ENCODE data around the gene FAM107B.
A peak's percentile ranks its signal among the peaks of the same experiment; 100 is the strongest.
"Not testable (repeated sequence)": the region's sequence is repeated elsewhere in the genome, so short reads cannot be mapped to it uniquely, and the experiment has no call there.

FAM107B gene

GRCh38 chr10:14664345-14664744, 110.4 kb downstream of the FAM107B start:
- no peak for DNase-seq (ENCODE audit: low spot score)

GRCh38 chr10:14661818-14662217, 112.9 kb downstream of the FAM107B start:
- no peak for DNase-seq (ENCODE audit: low spot score)

GRCh38 chr10:14660831-14661230, 113.9 kb downstream of the FAM107B start:
- no peak for DNase-seq (ENCODE audit: low spot score)

DNA sequence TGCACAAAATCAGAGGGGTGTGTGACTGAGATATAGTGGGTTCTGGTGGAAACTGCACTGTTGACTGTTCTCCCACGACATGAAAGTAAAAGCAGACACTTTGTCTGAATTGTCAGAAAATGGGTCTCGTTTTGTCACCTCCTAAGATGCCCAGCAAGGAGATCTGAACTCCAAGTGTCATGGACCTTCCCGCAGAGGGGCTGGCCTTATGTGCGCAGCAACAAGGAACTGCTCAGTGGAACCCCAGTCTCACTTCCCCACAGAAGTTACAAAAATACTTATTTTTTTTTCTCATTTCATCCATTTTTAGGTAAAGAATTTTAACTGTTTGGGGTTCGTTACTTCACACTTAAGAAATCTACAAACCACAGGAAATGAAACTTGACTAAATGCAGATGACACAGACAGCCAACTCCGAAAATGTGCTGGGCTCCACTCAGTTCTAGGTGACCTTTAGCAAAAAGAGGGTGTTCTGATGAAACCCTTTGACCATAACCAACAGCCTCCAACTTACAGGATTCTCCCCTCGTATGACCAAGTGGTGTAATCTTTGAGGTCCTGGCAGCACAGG, 115.0 kb downstream of the FAM107B start:
- no peak for DNase-seq (ENCODE audit: low spot score)

DNA sequence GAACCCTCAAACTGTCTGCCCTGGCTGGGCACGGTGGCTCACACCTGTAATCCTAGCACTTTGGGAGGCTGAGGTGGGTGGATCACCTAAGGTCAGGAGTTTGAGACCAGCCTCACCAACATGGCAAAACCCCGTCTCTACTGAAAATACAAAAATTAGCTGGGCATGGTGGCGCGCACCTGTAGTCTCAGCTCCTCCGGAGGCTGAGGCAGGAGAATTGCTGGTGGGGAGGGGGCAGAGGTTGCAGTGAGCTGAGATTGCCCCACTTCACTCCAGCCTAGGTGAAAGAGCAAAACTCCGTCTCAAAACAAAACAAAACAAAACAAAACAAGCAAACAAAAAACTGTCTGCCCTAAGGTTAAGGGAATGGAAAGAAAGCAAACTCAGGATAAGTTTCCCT, 115.6 kb downstream of the FAM107B start:
- not testable (repeated sequence) for DNase-seq (ENCODE audit: low spot score)

DNA sequence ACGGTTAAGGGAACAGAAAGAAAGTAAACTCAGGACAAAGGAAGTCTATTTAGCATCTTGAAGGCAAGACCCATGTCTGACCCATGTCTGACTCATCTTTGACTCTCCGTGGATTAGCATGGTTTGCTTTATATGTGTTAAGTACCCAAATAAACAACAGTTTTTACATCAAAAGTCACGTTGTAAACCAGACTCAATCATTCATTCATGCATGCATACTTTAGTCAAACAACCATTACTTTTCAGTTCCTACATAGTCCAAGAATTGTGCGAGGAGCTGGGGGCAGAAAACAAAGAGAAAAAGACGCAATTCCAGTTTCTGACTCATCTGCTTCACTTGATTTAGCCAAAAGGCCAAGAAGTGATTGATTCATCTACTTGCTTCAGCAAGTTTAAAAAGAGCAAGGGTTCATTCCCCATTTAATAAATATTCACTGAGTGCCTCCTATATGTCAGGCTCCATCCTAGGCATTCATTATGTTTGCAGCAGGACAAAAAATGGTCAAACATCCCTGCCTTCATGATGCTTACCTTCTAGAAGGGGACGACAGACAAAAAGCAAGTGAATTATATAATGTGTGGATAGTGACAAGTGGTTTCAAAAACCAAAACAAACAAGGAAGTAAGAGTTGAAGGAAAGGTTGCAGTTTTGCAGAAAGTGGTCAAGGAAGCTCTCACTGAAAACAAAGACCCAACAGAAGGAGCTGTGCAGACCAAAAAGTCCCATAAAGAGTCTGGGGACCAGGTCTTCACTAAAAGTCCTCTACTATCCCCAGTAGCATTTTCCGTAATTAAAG, 116.2 kb downstream of the FAM107B start:
- peak; percentile 40 for DNase-seq (ENCODE audit: low spot score)

- DNase-seq (ENCODE audit: low spot score), result no peak
Measured at GRCh38 chr10:14656052-14656730, 118.5 kb downstream of the FAM107B start.

GRCh38 chr10:14654821-14655382, 119.8 kb downstream of the FAM107B start:
- no peak for DNase-seq (ENCODE audit: low spot score)

- peak; percentile 77 for DNase-seq (ENCODE audit: low spot score)
Measured at GRCh38 chr10:14653271-14654161, 121.2 kb downstream of the FAM107B start.

- no peak for DNase-seq (ENCODE audit: low spot score)
Measured at GRCh38 chr10:14652816-14653215, 121.9 kb downstream of the FAM107B start.

DNA sequence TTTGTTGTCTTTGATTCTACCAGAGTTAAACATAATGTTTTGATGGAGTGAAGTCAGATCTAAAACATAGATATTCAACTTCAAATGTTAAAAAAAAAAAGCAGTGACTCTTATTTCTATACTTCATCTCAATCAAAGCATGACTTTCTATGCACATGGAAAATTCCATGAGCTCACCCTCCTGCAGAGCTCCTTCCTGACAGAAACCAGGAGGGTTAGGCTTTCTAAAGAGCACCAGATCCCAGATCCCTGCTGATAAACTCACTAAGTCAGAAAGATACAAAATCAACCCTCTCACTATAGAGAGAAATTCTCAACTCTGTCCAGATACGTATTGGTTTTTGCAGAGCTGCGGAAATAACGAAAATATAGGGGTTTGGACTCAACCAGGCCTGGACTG, 122.6 kb downstream of the FAM107B start:
- DNase-seq (ENCODE audit: low spot score), result no peak

- DNase-seq (ENCODE audit: low spot score), result no peak
Measured at GRCh38 chr10:14649739-14650138, 125.0 kb downstream of the FAM107B start.

DNA sequence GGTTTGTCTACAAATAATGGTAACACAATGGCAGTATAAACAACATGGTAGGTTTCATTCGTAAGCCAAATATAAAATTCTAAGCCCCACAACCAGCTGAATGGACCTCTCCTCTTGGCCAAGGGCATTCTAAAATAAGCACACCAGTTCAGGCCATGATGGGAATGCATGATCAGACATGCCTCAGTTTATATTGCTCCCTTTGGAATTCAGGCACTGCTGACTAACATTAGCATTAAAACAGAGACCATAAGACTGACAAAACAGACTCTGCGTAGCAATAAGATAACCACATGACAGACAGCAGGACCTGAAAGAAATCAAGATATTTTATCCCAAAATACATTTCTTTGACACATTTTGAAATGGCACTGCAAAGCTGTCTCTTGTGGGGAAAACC, 125.8 kb downstream of the FAM107B start:
- no peak for DNase-seq (ENCODE audit: low spot score)

DNA sequence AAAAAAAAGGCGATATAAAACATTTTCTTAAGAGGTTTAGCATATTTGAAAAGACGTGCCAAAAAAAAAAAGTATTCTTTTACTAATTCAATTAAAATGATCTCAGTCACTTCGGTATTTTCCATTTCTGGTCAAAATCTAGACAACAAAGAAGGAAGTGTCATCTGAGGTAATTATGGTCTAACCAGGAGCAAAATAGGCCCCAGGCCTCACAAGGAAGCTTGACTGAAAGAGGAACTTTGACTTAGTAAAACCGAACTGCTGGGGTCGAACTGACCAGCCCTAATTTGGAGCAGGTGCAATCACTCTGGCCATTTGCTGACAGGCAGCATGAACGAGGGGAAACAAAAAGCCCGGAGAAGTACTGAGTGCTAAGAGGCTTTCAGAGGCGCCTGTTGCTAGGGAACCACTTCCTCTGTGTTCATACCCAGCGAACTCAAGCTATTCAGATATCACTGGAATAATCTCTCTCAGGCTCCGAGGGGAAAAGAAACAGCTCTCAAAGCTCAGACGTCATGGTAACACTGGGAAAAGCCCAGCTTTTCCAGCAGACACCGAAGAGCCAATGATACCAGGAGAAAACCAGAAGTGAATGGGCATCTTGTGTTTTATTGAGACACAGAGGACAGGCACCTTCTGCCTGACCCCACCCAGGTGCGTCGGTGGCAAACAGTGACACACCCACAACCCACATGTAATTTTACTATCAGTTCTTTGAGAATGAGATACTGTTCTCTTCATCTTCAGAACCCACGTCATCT, 126.5 kb downstream of the FAM107B start:
- DNase-seq (ENCODE audit: low spot score), result peak; percentile 58

- no peak for DNase-seq (ENCODE audit: low spot score)
Measured at GRCh38 chr10:14645239-14645960, 129.3 kb downstream of the FAM107B start.

DNA sequence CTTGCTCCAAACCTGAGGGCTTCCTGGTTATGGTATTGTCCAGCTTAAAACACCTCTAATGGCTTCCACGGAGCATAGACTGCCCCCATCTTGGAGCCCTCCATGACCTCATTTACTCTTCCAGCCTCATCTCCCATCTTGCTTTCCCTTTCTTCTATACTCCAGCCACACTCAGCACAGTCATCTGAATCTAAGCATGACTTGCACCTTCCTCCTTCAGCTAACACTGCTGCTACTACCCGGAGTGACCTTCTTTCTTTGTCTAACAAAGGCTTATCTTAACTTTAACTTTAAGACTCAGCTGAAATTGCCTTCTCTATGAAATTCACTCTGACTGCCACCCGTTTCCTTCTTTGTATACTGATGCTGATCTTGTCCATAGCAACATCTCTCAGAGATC, 135.1 kb downstream of the FAM107B start:
- DNase-seq (ENCODE audit: low spot score), result no peak

DNA sequence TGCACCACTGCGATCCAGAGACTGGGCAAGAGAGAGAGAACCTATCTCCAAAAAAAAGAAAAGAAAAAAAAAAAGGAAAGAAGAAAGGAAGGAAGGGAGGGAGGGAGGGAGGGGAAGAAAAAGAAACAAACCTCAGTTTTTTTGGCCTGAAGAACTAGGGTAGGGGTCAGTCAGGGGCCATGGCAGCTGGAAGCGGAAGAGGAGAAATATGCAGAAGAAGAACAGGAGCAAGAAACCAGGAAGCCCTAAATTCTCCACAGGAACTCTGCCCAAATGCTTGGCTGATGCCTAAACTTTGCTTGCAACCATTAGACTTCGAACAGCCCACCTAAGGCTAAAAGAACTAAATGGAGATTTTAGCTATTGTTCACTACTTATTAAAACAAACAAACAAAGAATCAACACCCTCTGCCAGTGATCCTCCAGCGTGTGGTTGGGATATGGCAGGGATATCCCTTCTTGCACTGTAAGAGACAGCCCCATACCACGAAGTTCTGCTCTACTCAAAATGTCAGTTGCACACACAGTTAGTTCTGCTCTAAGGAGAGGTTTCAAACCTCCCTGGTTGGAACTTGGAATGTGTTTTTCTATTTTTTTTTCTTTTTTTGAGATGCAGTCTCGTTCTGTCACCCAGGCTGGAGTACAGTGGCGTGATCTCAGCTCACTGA, 139.5 kb downstream of the FAM107B start:
- DNase-seq (ENCODE audit: low spot score), result no peak

DNA sequence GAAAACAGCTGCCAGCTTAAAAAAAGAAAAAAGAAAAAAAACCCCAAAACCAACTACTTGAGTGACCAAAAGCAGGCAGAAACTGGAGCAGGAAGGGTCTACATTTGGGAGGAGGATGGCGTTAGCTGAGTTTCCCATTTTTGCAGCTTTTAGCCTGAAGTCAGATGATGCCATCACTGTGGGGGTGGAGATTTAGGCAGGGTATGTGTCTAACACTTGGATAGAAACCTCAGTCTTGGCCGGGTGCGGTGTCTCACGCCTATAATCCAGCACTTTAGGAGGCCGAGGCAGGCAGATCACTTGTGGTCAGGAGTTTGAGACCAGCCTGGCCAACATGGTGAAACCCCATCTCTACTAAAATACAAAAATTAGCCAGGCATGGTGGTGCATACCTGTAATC, 140.1 kb downstream of the FAM107B start:
- DNase-seq (ENCODE audit: low spot score), result not testable (repeated sequence)

- no peak for DNase-seq (ENCODE audit: low spot score)
Measured at GRCh38 chr10:14625765-14626525, 148.8 kb downstream of the FAM107B start.
